ENCODE measurements around the gene COBL. TPM values are rescaled to one million over a fixed set of nuclear protein-coding genes. Genes with fewer than 3 reads are reported as not detected.

Gene COBL
- total and polyA plus RNA-seq, 2 of the 8 experiments (the other 6 are each of a cell fraction or from before 2014, with no cell fraction given), result 13.8 to 40.4 TPM

GRCh38 chr7:51297986-51298385, 18.6 kb downstream of the COBL start (continued):
- TF ChIP-seq GTF2F1 (IDR thresholded peaks at IDR 0.05; ENCODE audit: borderline replicate concordance, low read depth, low read length) (no peak), KDM4A (IDR thresholded peaks at IDR 0.05; ENCODE audit: low read depth, low read length, severe bottlenecking) (no peak), BCL11A (IDR thresholded peaks at IDR 0.05; ENCODE audit: low read depth in 2 of 2, low read length in 2 of 2) (no peak), YY1 (IDR thresholded peaks at IDR 0.05; ENCODE audit: low read depth, low read length) (no peak)
